GM13976 (cell line): ENCODE results near the gene JAKMIP1.

Experiments
- DNase-seq: peaks from one replicate; pipeline ENCODE4 v3.0.0; 2012; ENCODE audit warnings: low spot score
- CTCF ChIP-seq: IDR thresholded peaks from 2 replicates; pipeline ENCODE4 v1.5.1; 2012; ENCODE audit warnings: borderline replicate concordance, mild to moderate bottlenecking; ENCODE audit not compliant: insufficient read depth; ENCODE audit errors: extremely low read depth, missing control alignments, control extremely low read depth
- in situ Hi-C: fragments of 300-500 bp; cut with MboI; formaldehyde crosslinking; loops from one replicate; pipeline ENCODE4 v1.12.0; 2022; ENCODE audit warnings: low sequenced_read_pairs, mixed read lengths, inconsistent platforms; ENCODE audit not compliant: unreplicated experiment

Gene JAKMIP1

GRCh38 chr4:6118201-6118600 lies 82.1 kb downstream of the JAKMIP1 start:
- no peak for TF ChIP-seq CTCF
- in situ Hi-C loops, result no loop called here
- DNase-seq, result no peak

GRCh38 chr4:6116696-6117285 lies 83.6 kb downstream of the JAKMIP1 start:
- TF ChIP-seq CTCF, result no peak
- in situ Hi-C loops, result no loop called here

GRCh38 chr4:6115746-6116586 lies 84.4 kb downstream of the JAKMIP1 start:
- no peak for TF ChIP-seq CTCF
- in situ Hi-C loops, result no loop called here
- DNase-seq, result no peak

More at GRCh38 chr4:6116696-6117285, 83.6 kb downstream of the JAKMIP1 start:
- DNase-seq, result no peak

- no peak for TF ChIP-seq CTCF
- in situ Hi-C loops, result no loop called here
- no peak for DNase-seq
Observed at GRCh38 chr4:6115342-6115741, 85.0 kb downstream of the JAKMIP1 start.

GRCh38 chr4:6114601-6115000 lies 85.7 kb downstream of the JAKMIP1 start:
- DNase-seq, result no peak
- in situ Hi-C loops, result no loop called here
- no peak for TF ChIP-seq CTCF

GRCh38 chr4:6114181-6114580 lies 86.2 kb downstream of the JAKMIP1 start:
- in situ Hi-C loops, result no loop called here
- DNase-seq, result no peak
- TF ChIP-seq CTCF, result no peak
